Activated naive CD4-positive, alpha-beta T cell treated with anti-CD3 and anti-CD28 coated beads, Interleukin-2, amount 50 U/mL, for 24 hours (primary cell): ENCODE data around the gene NDRG2.

Source experiments
- H3K27ac Mint-ChIP-seq: one replicate; pipeline ENCODE4 v1.8.0; 2021; ENCODE audit warnings: mild to moderate bottlenecking, mixed read lengths
- H3K27me3 Mint-ChIP-seq: one replicate; pipeline ENCODE4 v1.8.0; 2021; ENCODE audit warnings: mixed read lengths
- H3K36me3 Mint-ChIP-seq: one replicate; pipeline ENCODE4 v1.8.0; 2021; ENCODE audit warnings: mixed read lengths
- H3K4me1 Mint-ChIP-seq: one replicate; pipeline ENCODE4 v1.8.0; 2021; ENCODE audit warnings: mixed read lengths
- H3K4me3 Mint-ChIP-seq: one replicate; pipeline ENCODE4 v1.8.0; 2021; ENCODE audit warnings: mild to moderate bottlenecking, mixed read lengths
- H3K9me3 Mint-ChIP-seq: one replicate; pipeline ENCODE4 v1.8.0; 2021; ENCODE audit warnings: mixed read lengths

The NDRG2 gene

DNA sequence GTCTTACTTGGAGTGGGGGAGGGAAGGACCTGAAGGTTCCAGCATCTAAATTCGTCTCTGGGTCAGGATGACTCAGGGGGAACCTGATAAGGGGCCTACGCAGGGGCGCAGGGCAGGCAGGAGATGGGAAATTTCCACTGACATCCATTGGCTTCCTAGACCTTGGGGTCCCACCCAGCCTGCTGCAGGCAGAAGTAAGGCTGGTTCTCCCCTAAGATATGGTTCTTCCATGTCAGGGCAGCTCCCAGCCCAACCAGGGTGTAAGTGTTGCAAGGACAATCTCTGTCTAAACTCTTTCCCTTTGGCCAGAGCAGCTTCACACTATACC lies 2.1 kb upstream of the NDRG2 start:
- H3K27ac Mint-ChIP-seq: no peak overlapping the region
- peaks cover 16% of the 10 kb centered on the region for H3K4me1 Mint-ChIP-seq
- no peaks in the 10 kb centered on the region for H3K36me3 Mint-ChIP-seq
- no peaks in the 10 kb centered on the region for H3K27me3 Mint-ChIP-seq
- H3K9me3 Mint-ChIP-seq: no peaks in the 10 kb centered on the region
- H3K4me3 Mint-ChIP-seq: no peak overlapping the region

DNA sequence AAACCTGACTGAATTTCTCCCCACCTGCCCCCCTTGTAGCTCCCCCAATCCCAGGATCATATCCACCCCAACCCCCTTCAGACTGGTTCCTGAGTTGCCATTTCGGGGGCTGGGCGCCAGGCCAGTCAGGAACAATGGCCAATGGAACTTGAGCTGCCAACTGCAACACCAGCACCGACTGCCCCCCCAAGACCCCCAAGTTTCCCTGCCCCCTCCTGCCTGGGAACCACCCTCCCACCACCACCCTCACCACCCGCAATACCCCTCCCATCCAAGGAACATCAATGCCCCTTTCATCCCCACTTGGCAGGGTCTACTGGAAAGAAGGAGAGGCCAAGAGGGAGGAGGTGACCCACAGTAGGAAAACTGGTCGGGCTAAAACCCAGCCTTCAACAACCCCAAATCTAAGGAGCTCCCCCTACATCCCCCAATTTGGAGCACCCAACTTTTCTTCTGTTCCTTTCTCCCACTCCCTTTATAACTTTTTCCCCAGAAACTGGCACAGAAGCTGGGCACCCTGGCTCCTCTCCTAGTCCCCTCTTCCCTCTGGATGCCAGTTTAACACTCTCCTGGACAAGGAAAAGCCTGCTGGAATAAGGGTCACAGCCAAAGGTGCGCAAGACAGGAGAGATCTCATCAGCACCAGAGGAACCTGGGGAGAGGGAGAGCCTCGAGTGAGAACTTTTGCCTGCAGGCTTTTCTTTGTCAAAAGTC lies 1.6 kb upstream of the NDRG2 start:
- Mint-ChIP-seq H3K27ac (no peak overlapping the region), H3K4me3 (no peak overlapping the region), H3K27me3 (no peaks in the 10 kb centered on the region), H3K36me3 (no peaks in the 10 kb centered on the region), H3K4me1 (peaks cover 16% of the 10 kb centered on the region), H3K9me3 (no peaks in the 10 kb centered on the region)

DNA sequence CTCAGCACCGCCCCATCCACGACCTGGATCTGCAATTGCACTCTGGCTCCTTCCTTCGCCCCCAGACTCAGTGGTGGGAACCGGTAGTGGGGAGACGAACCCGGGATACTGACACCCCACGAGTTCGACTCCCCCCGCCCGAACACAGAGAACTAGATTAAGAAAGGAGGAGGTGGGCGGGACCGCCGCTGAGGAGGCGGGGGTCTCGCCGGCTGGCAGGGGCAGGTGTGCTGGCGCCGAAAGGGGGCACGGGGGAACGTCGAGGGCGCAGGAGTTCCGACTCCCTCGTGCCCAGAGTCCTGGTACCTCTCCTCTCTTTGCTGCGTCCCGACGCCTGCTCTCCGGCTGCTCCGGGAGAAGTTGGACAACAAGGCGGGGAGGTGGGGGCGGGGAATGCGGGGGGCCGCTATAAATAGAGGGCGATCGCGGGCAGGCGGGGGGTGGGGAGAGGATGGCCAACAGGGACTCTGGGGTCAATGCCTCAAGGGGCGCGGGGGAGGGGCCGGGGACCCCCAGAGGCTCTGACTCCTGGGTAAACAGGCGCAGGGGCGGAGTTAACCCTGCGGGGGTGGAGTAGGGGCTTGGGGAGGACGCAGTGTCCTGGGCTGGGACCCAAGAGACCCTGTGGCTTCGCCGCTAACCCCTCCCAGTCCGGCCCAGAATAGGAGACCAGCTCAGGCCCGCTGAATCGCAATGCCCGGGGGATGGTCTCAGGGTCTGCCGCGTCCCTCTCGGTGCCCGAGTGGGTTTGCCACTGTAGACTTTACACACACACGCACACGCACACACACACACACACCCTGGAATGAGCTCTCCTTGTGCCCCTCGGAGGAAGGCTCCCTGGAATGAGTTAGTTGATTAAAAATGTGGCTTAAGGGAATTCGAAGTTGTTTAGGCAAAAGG lies 761 bp upstream of the NDRG2 start:
- Mint-ChIP-seq H3K27ac (no peak overlapping the region), H3K4me3 (peak overlapping the region; percentile 86), H3K27me3 (no peaks in the 10 kb centered on the region), H3K9me3 (no peaks in the 10 kb centered on the region), H3K36me3 (no peaks in the 10 kb centered on the region), H3K4me1 (peaks cover 16% of the 10 kb centered on the region)

DNA sequence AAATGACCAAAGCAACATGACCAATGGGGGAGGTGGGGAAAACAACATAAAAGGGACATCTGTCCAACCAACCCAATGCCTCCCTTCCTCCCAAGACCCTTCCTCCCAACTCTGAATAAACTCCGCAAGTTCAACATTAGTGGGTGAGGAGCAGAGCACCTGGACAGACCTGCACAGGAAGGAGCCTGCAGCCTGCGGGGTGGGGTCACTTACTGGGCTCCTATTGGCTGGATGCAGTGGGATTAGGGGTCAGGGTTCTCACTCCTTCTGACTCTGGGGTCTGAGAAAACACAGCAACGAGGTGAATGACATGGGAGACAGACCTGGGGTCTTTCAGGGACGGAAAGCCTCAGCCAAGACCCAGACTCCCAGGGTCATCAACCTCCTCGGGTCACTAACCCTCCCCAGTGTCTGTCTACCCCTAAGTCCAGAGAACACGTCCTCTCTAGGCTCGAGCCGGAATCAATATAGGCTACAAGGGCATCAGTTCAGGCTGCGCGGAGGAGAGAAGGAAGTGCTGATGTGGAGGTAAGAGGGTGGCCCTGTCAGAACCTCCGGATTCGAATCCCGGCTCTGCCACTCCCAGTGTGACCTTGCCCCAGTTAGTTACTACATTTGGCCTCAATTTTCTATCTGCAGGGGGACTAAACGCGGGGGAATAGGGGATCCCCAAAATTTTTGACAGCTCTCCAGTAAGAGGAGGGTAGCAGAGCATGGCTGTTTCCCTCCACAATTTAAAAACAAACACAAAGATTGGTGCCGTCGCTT lies 860 bp downstream of the NDRG2 start:
- Mint-ChIP-seq H3K4me3 (peak overlapping the region; percentile 86), H3K36me3 (peaks cover 3% of the 10 kb centered on the region), H3K27ac (no peak overlapping the region), H3K27me3 (no peaks in the 10 kb centered on the region), H3K9me3 (no peaks in the 10 kb centered on the region), H3K4me1 (peaks cover 16% of the 10 kb centered on the region)

DNA sequence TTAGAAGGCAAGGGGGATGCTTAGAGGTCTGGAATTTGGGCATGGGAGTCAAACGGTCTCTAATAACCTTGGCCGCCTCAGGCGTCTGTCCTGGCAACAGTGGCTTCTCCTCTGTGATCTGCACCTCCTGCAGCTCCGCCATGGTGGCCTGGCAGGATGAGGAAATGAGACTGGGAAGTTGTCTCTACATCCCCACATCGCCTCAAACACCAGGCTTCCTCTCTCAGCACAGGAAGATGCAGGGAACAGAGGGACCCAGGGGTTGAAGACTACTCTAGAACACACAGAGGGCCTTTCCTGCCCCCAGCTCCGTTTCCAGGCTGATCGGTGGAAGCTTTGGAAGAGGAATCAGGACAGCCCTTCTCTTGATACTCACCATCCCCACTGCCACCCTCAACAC lies 1.7 kb downstream of the NDRG2 start:
- peaks cover 16% of the 10 kb centered on the region for H3K4me1 Mint-ChIP-seq
- H3K36me3 Mint-ChIP-seq: peaks cover 3% of the 10 kb centered on the region

DNA sequence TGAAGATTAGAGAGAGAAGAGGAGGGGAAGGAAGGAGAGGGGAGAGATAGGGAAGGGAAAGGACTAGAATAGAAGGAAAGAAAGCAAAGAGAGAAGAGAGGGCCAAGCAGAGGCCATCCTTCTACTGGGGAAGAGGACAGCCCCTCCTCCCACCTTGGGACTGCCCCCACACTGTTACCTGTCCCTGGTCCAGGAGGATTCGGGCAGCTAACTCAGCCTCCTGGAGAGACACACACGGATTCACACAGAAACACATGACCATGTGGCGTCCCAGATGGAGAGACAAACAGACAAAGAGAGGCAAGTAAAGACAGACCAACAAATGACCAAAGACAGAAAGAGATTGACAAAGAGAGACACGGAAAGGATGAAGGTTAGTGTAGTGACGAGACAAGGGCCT lies 2.2 kb downstream of the NDRG2 start:
- peak overlapping the region; percentile 42 for H3K4me3 Mint-ChIP-seq

More for the DNA sequence above, 1.7 kb downstream of the NDRG2 start:
- no peak overlapping the region for H3K27ac Mint-ChIP-seq
- peak overlapping the region; percentile 42 for H3K4me3 Mint-ChIP-seq
- no peaks in the 10 kb centered on the region for H3K9me3 Mint-ChIP-seq
- no peaks in the 10 kb centered on the region for H3K27me3 Mint-ChIP-seq

DNA sequence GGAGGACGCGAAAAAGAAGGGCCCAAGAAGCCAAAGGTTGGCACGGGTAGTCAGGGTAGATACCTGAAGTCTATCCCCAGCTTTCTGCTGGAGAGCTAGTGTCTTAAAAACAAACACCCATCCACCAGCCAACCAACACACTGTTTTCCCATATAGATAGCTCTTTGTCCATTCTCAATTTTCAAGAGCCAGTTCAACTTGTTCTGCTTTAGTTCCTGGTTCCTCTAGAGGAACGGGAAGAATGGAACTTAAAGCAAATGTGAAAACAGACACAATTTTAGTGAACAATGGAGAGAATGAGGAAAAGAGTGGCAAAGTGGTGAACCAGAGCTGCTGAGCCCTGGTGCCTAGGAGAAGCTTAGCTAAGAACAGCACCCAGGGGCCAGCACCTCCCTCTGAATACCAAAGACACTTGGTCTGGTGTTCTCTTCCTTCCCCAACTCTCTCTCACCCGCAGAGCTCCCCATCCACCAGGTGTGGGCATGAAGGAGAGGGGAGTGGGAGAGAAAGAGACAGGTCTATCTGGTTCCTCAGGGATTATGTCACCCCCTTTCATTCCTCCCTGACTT lies 3.8 kb downstream of the NDRG2 start:
- H3K4me1 Mint-ChIP-seq: peaks cover 16% of the 10 kb centered on the region
- H3K9me3 Mint-ChIP-seq: no peaks in the 10 kb centered on the region
- H3K27ac Mint-ChIP-seq: no peak overlapping the region
- no peak overlapping the region for H3K4me3 Mint-ChIP-seq
- no peaks in the 10 kb centered on the region for H3K27me3 Mint-ChIP-seq
- peaks cover 3% of the 10 kb centered on the region for H3K36me3 Mint-ChIP-seq

More for the DNA sequence above, 2.2 kb downstream of the NDRG2 start:
- Mint-ChIP-seq H3K4me1 (peaks cover 16% of the 10 kb centered on the region), H3K27me3 (no peaks in the 10 kb centered on the region), H3K36me3 (peaks cover 3% of the 10 kb centered on the region), H3K9me3 (no peaks in the 10 kb centered on the region), H3K27ac (no peak overlapping the region)

DNA sequence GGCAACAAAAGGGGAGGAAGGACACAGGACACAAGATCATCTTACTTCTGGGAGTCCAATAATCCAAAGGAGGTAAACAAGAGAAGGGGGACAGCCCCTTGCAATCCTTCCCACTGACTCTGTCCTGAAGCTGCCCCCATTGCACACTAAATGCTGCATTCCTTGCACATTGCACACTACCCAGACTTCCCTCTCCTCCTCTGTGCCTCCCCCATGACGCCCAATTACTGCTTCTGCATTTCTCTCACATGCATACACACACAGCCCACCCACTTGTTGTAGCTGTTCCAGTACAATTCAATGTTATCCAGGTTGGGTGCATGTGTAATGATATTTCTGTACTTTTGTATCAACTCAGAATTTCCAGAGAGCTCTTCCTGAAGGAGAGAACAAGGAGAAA lies 5.5 kb downstream of the NDRG2 start:
- Mint-ChIP-seq H3K4me1 (peaks cover 15% of the 10 kb centered on the region), H3K27me3 (no peaks in the 10 kb centered on the region), H3K9me3 (no peaks in the 10 kb centered on the region), H3K36me3 (peaks cover 3% of the 10 kb centered on the region), H3K4me3 (no peak overlapping the region), H3K27ac (no peak overlapping the region)

DNA sequence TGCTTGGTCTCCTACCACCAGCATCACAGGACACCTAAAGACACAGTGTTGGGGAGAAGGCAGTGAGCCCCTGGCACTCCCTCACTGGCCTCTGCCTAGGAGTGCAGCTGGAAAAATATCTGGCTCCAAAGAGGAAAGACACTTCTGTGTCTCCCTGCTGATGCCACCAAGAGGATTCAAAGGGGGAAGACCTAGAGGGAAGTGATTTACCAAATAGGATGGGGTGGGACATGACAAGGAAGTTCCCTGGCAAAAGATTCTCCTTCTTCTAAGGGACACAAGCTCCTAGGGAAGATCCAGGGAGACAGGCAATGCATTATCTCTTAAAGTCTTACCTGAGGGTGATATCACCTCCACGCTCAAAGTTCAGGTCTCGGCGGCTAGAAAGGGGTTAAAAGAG lies 6.1 kb downstream of the NDRG2 start:
- H3K4me1 Mint-ChIP-seq: peaks cover 9% of the 10 kb centered on the region
- H3K36me3 Mint-ChIP-seq: peaks cover 3% of the 10 kb centered on the region
- no peaks in the 10 kb centered on the region for H3K9me3 Mint-ChIP-seq
- peaks cover 2% of the 10 kb centered on the region for H3K27me3 Mint-ChIP-seq
- no peak overlapping the region for H3K4me3 Mint-ChIP-seq
- no peak overlapping the region for H3K27ac Mint-ChIP-seq

DNA sequence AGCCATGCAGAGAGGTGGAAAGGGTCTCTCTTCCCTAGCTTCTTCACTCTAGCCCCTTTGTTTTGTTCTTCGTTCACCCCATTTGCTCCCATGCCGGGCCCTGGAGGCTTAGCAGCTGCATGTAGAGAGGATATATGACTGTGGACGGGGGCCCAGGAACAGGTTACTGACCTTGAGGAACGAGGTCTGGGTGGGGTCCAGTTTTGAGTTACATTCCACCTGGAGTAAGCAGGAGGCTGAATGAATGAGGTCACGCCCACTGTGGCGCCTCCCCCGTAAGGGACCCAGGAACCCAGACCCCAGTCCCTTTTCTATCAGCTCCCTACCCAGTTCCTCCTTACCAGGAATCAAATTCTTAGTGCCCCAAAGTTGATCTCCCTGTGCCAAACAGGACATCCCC lies 6.6 kb downstream of the NDRG2 start:
- Mint-ChIP-seq H3K27ac (no peak overlapping the region), H3K9me3 (no peaks in the 10 kb centered on the region), H3K4me3 (no peak overlapping the region), H3K27me3 (peaks cover 3% of the 10 kb centered on the region), H3K36me3 (peaks cover 3% of the 10 kb centered on the region), H3K4me1 (peaks cover 5% of the 10 kb centered on the region)

DNA sequence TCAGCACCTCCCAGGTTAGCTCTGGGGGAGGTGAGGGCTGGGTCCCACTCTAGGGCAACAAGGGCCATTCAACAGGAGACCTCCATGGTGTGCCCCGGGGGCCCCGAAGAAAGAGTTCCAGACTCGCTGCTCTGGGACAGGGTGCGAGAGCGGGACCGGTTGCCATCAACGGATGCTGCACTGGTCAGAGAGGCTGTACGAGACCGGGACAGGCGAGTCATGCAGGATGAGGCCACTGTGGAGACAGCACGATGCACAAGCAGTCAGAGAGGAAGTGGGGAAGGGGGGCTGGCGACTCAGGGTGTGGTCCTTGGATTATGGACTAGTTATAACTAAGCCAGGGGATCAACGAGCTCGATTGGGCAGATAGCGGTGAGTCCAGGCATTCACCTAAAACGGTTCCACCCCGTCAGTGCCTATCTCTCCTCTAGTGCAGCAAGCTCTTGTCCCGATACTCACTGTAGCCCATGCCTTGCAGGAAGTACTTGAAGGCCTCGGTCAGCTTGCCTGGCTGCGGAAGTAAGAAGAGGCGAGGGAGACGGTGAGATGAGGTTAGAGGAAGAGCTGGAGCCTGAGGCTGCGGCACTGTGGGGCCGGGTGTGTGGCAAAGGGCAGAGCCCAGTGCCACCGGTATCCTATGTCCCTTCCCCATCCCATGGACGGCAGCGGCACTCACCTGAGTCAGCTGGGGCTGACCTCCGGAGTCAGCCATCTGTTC lies 7.2 kb downstream of the NDRG2 start:
- no peaks in the 10 kb centered on the region for H3K9me3 Mint-ChIP-seq
- peaks cover 6% of the 10 kb centered on the region for H3K27me3 Mint-ChIP-seq
- H3K27ac Mint-ChIP-seq: no peak overlapping the region
- no peak overlapping the region for H3K4me3 Mint-ChIP-seq
- peaks cover 3% of the 10 kb centered on the region for H3K36me3 Mint-ChIP-seq
- H3K4me1 Mint-ChIP-seq: peaks cover 1% of the 10 kb centered on the region

DNA sequence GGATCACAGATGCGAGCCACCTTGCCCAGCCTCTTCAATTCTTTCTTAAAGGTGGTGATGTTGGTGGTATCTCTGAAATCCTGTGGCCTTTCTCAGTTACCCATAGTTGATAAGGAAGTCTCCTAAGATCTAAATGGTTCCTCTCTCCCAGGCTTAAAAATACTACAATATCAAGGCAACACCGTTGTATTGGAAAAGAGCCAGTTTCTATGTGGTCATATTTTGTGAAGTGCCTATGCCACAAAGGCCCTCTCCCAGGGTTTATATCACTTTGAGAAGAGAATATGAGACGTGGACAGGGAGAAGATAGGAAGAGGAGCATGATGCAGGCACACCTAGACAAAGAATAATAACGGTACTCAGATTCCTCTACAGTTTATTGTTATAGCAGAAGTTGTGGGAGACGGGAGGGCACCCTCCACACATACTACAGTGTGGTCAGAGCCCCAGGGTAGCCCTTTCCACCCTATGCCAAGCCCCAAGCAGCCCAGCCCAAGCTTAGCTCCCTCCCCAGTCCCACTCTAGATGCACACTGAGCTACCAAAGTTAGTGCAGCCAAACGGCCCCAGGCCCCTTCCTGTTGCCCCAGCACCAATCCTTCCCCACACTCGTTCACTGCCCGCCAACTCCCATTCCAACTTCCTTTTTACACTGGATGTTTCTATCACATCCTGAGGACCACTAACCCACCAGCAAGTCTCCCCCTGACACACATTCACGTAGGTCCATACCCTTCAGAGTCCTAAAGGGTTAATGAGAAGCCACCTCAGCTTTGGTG lies 8.3 kb downstream of the NDRG2 start:
- H3K4me3 Mint-ChIP-seq: no peak overlapping the region
- H3K36me3 Mint-ChIP-seq: peaks cover 3% of the 10 kb centered on the region
- peaks cover 11% of the 10 kb centered on the region for H3K27me3 Mint-ChIP-seq
- no peak overlapping the region for H3K27ac Mint-ChIP-seq
- no peaks in the 10 kb centered on the region for H3K4me1 Mint-ChIP-seq
- H3K9me3 Mint-ChIP-seq: no peaks in the 10 kb centered on the region

DNA sequence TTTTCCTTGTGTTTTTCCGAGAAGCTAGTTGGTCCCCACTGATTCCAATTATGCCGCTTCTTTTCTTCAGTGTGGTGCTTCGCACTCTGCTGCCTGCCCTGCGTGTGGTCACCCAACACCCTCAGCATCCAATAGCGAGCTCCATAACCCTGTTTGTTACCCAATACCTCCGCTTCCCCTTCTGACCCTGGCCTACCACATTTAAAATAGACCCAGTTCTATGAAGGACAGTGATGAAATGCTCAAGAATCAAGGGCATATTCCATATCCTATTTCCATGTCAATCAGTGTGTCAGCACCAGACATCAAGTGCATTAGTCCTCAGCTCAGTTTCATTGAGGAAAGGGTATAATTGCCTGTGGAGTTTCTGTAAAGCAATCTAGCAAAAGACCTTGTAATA lies 9.5 kb downstream of the NDRG2 start:
- Mint-ChIP-seq H3K36me3 (peaks cover 3% of the 10 kb centered on the region), H3K4me1 (no peaks in the 10 kb centered on the region), H3K27me3 (peaks cover 11% of the 10 kb centered on the region), H3K4me3 (no peak overlapping the region), H3K27ac (no peak overlapping the region), H3K9me3 (no peaks in the 10 kb centered on the region)

DNA sequence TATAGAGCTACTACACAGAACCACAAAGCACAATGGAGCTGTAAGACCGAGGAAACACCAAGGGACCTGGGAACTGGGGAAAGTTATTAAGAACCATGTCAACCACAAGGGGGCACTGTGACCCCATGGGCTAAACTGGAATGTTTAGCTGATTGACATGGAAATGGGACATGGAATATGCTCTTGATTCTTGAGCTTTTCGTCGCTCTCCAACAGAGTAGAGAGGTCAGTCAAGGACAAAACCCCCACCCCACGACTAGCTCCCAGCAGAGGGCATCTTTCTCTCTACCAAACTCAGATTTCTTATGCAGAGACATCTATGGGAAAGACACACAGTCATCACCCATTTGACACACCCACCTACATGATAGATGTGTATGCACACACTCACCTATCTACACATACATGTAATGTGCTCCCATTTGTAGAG lies 10.1 kb downstream of the NDRG2 start:
- Mint-ChIP-seq H3K27me3 (peaks cover 11% of the 10 kb centered on the region), H3K27ac (no peak overlapping the region), H3K36me3 (peaks cover 3% of the 10 kb centered on the region), H3K9me3 (no peaks in the 10 kb centered on the region), H3K4me3 (no peak overlapping the region), H3K4me1 (no peaks in the 10 kb centered on the region)
